Activated T-cell treated with anti-CD3 and anti-CD28 coated beads, Interleukin-2, amount 50 U/mL, for 4 hours (primary cell): Measurements from ENCODE around the gene NFX1. TPM values are rescaled to one million over a fixed set of nuclear protein-coding genes. Genes with fewer than 3 reads are reported as not detected.

ENCODE experiments used
- ATAC-seq, 2 donors: fragments of 200-7000 bp; cut with Tn5 transposase; one replicate each; pipeline ENCODE4 v1.10.0; 2021
- DNase-seq: peaks from one replicate; pipeline ENCODE4 v3.0.0-alpha.2; 2020
- H3K27me3 Mint-ChIP-seq: one replicate; pipeline ENCODE4 v1.8.0; 2021; ENCODE audit warnings: low read depth, mixed read lengths
- H3K36me3 Mint-ChIP-seq: one replicate; pipeline ENCODE4 v1.8.0; 2022; ENCODE audit warnings: mixed read lengths; ENCODE audit not compliant: insufficient read depth
- H3K4me1 Mint-ChIP-seq: one replicate; pipeline ENCODE4 v1.8.0; 2021; ENCODE audit warnings: low read depth, mixed read lengths
- H3K4me3 Mint-ChIP-seq: one replicate; pipeline ENCODE4 v1.8.0; 2021; ENCODE audit warnings: mild to moderate bottlenecking, moderate library complexity, mixed read lengths
- H3K9me3 Mint-ChIP-seq: one replicate; pipeline ENCODE4 v1.8.0; 2021; ENCODE audit warnings: mixed read lengths
- total RNA-seq, 3 donors: library from RNA; stranded (reverse); gene quantifications; one replicate each; pipeline ENCODE4 v1.2.1, GENCODE V29; 2021

The NFX1 gene
- total RNA-seq, result 10 to 100 TPM; 35.2 to 42.6 (median 36.0) TPM

DNA sequence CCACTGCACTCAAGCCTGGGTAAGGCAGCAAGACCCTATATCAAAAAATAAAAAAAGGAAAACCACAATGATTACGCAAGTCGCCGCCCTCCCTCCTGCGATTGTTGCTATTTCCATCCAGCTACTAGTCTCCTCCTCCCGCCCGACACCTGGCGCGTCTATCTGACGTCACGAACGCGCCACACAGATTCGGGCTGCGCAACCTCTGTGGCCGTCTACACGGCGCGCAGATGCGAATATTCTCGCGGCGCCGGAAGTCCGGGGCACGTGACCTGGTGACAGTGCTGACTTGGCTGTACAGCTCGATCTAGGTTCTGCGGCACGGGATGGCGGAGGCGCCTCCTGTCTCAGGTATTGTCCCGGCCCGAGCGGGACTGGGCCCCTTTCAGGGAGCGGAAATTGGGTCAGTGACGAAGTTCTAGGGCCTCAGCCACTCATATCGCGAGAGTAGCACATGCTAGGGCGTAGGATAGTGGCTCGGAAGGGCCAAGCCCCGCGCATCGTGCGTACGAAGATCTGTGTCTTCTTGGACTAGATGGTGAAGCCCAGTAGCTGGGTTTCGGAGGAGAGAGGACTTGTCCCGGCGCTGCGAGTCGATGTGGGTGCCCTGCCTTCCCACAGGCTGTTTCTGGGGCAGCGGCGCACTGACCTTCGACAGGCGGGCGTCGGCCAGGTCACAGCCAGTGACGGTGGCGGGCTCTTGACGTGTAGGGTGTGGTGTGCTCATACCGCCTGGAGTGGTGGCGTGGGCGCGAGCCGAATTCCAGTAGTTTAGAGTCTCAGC, at the start of gene NFX1:
NFX1 (plus strand) TSS at position 270 of the 784 bp plus-strand sequence; CDS start at position 327, 57 bp downstream.
- Mint-ChIP-seq H3K36me3 (peaks cover 27% of the 10 kb centered on the region), H3K9me3 (no peaks in the 10 kb centered on the region), H3K27me3 (no peaks in the 10 kb centered on the region), H3K4me3 (peak within 1 kb of the TSS; percentile 98), H3K4me1 (peaks cover 58% of the 10 kb centered on the region)
- DNase-seq (peak; percentile 97), ATAC-seq (peak; percentile 90 to 94)

DNA sequence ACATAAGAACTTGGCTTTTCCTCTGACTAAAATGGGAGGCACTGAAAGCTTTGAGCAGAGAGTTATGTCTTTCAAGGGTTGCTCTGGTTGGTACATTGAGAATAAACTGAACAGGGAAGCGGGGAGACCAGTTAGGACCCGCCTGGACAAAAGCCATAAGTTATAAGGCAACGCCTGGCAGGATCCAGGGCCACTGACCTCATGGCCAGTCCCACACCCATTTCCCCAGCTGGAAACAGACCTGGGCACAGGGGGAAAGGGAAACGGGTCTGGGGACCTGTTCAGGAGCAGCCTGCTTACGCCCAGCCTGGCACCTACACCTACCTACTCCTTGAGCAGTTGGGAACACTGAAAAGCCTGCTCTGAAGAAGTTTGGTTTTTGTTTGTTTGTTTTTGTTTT, 49.0 kb upstream of the NFX1 start:
- Mint-ChIP-seq H3K36me3 (no peaks in the 10 kb centered on the region), H3K4me1 (peaks cover 1% of the 10 kb centered on the region), H3K27me3 (no peaks in the 10 kb centered on the region), H3K4me3 (no peak overlapping the region), H3K9me3 (no peaks in the 10 kb centered on the region)
- DNase-seq (no peak), ATAC-seq (no peak)

- peaks cover 1% of the 10 kb centered on the region for H3K4me1 Mint-ChIP-seq
- no peaks in the 10 kb centered on the region for H3K27me3 Mint-ChIP-seq
- no peaks in the 10 kb centered on the region for H3K9me3 Mint-ChIP-seq
- no peak for ATAC-seq
- no peak for DNase-seq
- peaks cover 8% of the 10 kb centered on the region for H3K36me3 Mint-ChIP-seq
- no peak overlapping the region for H3K4me3 Mint-ChIP-seq
These were observed 47.6 kb upstream of the NFX1 start for GRCh38 chr9:33242609-33243134.

DNA sequence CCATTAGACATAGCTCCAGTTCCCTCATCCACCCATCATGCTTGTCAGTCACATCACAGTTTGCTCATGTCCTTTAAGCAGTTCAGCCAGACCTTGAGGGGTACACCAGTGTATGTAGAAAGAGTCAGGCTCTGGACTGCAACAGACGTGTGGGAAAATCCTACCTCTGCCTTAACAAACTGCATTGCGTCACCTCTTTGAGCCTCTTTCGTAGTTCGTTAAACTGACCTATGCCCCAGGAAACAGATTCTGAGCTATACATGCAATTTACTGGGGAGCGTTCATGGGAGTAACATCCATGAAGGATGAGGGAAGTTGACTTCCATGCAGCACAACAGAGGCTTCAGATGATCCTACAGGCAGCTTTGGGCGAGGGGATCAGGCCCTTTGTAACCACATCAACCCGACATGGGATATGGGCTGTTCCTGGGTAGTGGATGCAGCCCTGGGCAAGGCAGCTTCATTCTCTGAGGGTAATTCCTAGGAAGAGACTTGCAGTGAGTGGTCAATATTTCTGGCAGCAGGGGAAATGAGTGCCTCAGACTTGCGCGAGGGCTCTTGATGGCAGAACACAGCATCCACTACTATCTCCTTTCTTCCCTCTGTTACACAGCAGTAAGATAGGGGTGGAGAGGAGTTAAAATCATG, 46.1 kb upstream of the NFX1 start:
- H3K9me3 Mint-ChIP-seq, result no peaks in the 10 kb centered on the region
- H3K36me3 Mint-ChIP-seq, result peaks cover 16% of the 10 kb centered on the region
- no peaks in the 10 kb centered on the region for H3K27me3 Mint-ChIP-seq
- H3K4me3 Mint-ChIP-seq, result no peak overlapping the region
- peaks cover 1% of the 10 kb centered on the region for H3K4me1 Mint-ChIP-seq
- ATAC-seq (no peak), DNase-seq (no peak)

DNA sequence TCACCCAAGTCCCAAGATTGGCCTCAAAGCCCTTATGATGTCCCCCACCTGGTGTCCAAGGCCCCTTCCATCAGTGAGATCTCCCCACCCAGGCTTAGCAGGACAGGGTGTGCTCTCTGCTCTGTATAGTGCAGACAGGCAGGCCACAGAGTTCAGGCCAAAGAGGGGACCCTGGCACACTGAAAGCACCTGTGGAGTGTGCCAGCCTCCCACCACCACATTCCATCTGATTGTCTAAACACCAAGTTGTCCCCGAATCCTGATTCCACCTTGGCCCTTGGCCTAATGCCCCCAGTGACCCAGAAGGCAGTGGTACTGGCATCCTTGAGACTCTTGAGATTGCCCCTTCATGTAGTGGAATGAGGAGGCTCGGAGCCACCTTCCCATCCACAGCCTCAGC, 45.0 kb upstream of the NFX1 start:
- no peaks in the 10 kb centered on the region for H3K4me1 Mint-ChIP-seq
- H3K4me3 Mint-ChIP-seq, result no peak overlapping the region
- no peaks in the 10 kb centered on the region for H3K9me3 Mint-ChIP-seq
- H3K27me3 Mint-ChIP-seq, result no peaks in the 10 kb centered on the region
- peaks cover 16% of the 10 kb centered on the region for H3K36me3 Mint-ChIP-seq
- no peak for ATAC-seq
- no peak for DNase-seq

GRCh38 chr9:33246269-33246860, 44.0 kb upstream of the NFX1 start:
- Mint-ChIP-seq H3K9me3 (no peaks in the 10 kb centered on the region), H3K4me3 (no peak overlapping the region), H3K27me3 (no peaks in the 10 kb centered on the region), H3K4me1 (no peaks in the 10 kb centered on the region), H3K36me3 (peaks cover 19% of the 10 kb centered on the region)
- DNase-seq, result no peak
- ATAC-seq, result no peak

GRCh38 chr9:33248606-33249005, 41.7 kb upstream of the NFX1 start:
- no peak overlapping the region for H3K4me3 Mint-ChIP-seq
- H3K4me1 Mint-ChIP-seq, result no peaks in the 10 kb centered on the region
- DNase-seq (no peak), ATAC-seq (no peak)
- H3K36me3 Mint-ChIP-seq, result peaks cover 28% of the 10 kb centered on the region
- no peaks in the 10 kb centered on the region for H3K9me3 Mint-ChIP-seq
- H3K27me3 Mint-ChIP-seq, result no peaks in the 10 kb centered on the region

- no peak for DNase-seq
- no peak for ATAC-seq
- H3K36me3 Mint-ChIP-seq, result peaks cover 29% of the 10 kb centered on the region
- H3K4me3 Mint-ChIP-seq, result no peak overlapping the region
- no peaks in the 10 kb centered on the region for H3K9me3 Mint-ChIP-seq
- no peaks in the 10 kb centered on the region for H3K27me3 Mint-ChIP-seq
- H3K4me1 Mint-ChIP-seq, result no peaks in the 10 kb centered on the region
These were observed 41.1 kb upstream of the NFX1 start for GRCh38 chr9:33249087-33249658.

DNA sequence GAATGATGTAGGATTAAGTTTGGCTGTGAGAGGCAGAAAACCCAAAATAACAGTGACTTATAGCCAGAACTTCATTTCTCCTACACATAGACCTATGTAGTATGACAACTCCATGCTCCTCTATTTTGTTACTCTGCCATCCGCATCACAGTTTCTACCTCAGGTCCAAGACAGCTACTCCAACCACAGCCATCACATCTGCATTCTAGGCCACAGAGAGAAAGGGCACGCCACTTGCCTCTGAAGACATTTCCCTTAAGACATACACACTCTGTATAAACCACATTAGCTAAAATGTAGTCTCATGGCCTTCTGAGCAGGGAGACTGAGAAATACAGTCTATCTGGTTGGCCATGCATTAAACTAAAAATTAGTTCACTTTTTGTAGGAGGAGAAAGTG, 40.3 kb upstream of the NFX1 start:
- DNase-seq, result no peak
- Mint-ChIP-seq H3K27me3 (no peaks in the 10 kb centered on the region), H3K9me3 (no peaks in the 10 kb centered on the region), H3K4me3 (no peak overlapping the region), H3K4me1 (no peaks in the 10 kb centered on the region), H3K36me3 (peaks cover 37% of the 10 kb centered on the region)
- ATAC-seq, result no peak

DNA sequence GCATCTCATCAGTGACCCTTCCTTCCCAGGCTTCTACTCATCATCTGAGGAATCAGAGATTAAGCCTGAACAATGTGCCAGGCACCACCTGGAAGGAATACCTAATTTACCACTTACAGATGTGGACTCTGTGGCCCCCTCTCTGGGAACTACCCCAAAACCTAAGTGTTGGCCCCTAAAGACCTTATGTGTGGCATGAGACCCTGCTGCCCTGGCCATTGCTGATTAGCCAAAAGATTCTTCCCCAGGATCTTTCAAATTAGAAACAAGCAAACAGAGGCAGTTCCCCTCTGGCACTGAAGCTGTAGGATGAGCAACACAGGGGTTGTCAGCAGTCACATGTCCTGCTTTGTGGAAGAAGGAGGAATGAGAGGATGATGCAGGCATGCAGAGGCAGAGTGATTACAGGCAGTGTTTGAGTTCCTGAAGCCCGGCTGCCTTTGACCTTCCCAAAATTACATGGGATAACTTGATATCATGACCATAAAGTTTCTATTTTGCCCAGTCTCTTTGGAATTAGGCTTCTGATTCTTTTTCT, 39.8 kb upstream of the NFX1 start:
- Mint-ChIP-seq H3K36me3 (peaks cover 41% of the 10 kb centered on the region), H3K4me1 (no peaks in the 10 kb centered on the region), H3K9me3 (no peaks in the 10 kb centered on the region), H3K27me3 (no peaks in the 10 kb centered on the region), H3K4me3 (no peak overlapping the region)
- ATAC-seq (no peak), DNase-seq (no peak)

- Mint-ChIP-seq H3K27me3 (no peaks in the 10 kb centered on the region), H3K4me1 (no peaks in the 10 kb centered on the region), H3K36me3 (peaks cover 43% of the 10 kb centered on the region), H3K4me3 (no peak overlapping the region), H3K9me3 (no peaks in the 10 kb centered on the region)
- DNase-seq (no peak), ATAC-seq (no peak)
These were observed 36.1 kb upstream of the NFX1 start for GRCh38 chr9:33254211-33254610.

DNA sequence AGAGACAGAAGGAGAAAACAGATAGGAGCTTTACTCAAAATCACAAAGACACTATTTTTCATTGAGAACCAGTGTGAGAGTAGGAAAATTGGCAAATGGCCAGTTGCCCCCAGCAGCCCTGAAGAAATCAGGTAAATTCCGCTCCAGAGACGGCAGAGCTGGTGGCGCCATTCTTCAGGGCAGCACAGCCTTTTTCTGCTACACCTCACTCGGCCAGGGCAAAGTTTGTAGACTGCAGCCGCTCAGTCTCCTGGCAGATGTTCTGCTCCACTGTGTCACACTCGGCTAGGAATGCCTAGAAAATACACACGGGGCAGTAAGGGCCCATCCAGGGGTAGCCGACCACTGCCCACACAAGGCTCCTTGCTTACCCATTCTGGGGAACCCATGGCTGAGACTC, 35.3 kb upstream of the NFX1 start:
- Mint-ChIP-seq H3K4me1 (no peaks in the 10 kb centered on the region), H3K4me3 (no peak overlapping the region), H3K27me3 (no peaks in the 10 kb centered on the region), H3K9me3 (no peaks in the 10 kb centered on the region), H3K36me3 (peaks cover 48% of the 10 kb centered on the region)
- DNase-seq (no peak), ATAC-seq (no peak)

DNA sequence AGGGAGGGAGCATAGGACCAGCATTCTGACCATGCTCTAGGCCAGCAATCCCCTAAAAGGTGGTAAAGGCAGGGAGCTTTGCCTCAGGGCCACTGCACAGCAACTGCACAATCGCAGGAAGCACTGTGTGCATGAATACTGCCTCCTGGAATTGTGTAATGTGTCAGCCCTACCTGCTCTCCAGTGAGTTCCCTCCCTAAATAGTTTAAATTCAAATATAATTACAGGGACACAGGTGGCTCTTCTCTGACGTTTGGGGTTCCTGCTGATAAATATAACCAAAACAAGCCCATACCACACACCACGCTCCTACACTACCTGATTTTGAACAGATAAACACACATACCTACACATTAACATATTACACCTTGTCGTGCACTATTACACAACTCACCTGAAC, 34.8 kb upstream of the NFX1 start:
- DNase-seq, result no peak
- H3K4me3 Mint-ChIP-seq, result no peak overlapping the region
- H3K36me3 Mint-ChIP-seq, result peaks cover 51% of the 10 kb centered on the region
- H3K9me3 Mint-ChIP-seq, result no peaks in the 10 kb centered on the region
- H3K4me1 Mint-ChIP-seq, result no peaks in the 10 kb centered on the region
- no peak for ATAC-seq
- H3K27me3 Mint-ChIP-seq, result no peaks in the 10 kb centered on the region

GRCh38 chr9:33256236-33256635, 34.1 kb upstream of the NFX1 start:
- Mint-ChIP-seq H3K4me3 (no peak overlapping the region), H3K27me3 (no peaks in the 10 kb centered on the region), H3K9me3 (no peaks in the 10 kb centered on the region), H3K36me3 (peaks cover 57% of the 10 kb centered on the region), H3K4me1 (no peaks in the 10 kb centered on the region)
- ATAC-seq, result no peak
- no peak for DNase-seq
